ENCODE data around the gene GFI1. TPM values are rescaled to one million over a fixed set of nuclear protein-coding genes. Genes with fewer than 3 reads are reported as not detected.

The GFI1 gene
- total and polyA plus RNA-seq, 2 of the 8 experiments (the other 6 are each of a cell fraction or from before 2014, with no cell fraction given): 0.08 to 0.17 TPM

DNA sequence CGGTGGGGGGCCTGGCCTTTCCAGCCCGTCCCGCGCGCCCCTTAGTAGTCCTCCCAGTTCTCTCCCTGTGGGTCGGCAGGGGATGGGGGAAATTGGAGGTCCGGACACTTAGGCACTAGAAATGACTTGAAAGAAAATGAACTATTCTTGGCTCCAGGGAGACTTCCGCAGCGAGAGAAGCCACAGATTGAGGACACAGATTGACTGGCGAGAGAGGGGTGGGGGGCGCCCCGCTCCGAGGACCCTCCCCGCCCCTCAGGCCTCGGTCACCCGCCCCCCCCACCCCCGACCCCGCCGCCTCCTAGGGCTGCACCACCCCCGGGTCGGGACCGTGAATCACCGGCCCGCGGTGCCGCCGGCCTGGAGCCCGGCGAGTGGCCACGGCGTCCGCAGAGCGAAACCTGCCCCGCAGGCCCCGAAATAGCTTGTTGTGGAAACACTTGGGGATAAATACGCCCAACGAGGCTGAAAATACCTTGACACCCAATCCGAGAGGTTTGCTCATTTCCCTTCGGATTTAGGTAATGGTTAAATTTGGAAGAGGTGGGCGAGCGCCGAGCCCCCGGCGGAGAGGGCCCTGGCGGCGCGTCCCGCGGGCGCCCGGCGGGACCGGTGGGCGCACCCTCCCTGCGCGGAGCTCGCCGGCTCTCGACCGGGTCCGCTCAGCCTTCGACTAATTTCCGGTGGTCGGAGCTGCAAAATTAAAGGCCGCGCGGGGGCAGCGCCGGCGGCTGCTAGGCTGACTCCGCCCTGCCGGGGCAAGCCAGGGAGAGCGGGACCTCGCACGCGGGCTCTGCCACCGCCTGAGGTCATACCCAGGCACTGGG, at the start of gene GFI1 (continued):
- TF ChIP-seq EZH2 (IDR thresholded peaks at IDR 0.05; ENCODE audit: low read depth, low read length, severe bottlenecking) (peak; percentile 84), CBX8 (IDR thresholded peaks at IDR 0.05; ENCODE audit: borderline replicate concordance, low read depth, low read length) (no peak), PHF8 (conservative IDR thresholded peaks at IDR 0.05; ENCODE audit: low read depth, low read length) (no peak), RAD21 (IDR thresholded peaks at IDR 0.05 in 1 of 2, conservative IDR thresholded peaks at IDR 0.05 in 1 of 2; ENCODE audit: low read depth in 2 of 2, low read length in 2 of 2) (peak in 1 of 2 experiments; percentile 33; a peak in 1 of 4 replicates), RXRA (IDR thresholded peaks at IDR 0.05; ENCODE audit: insufficient read depth, low read depth, low read length) (no peak), TAF1 (IDR thresholded peaks at IDR 0.05; ENCODE audit: low read depth, low read length) (0 out of 2 replicates have a peak, but pooled peaks have one; percentile 2), KDM4A (IDR thresholded peaks at IDR 0.05; ENCODE audit: low read depth, low read length, severe bottlenecking) (peak; percentile 74), SIRT6 (IDR thresholded peaks at IDR 0.05; ENCODE audit: low read length) (no peak), RNF2 (IDR thresholded peaks at IDR 0.05; ENCODE audit: borderline replicate concordance, low read depth, low read length, missing control alignments, poor library complexity, severe bottlenecking) (no peak)
- TF ChIP-seq, protein P1, sequence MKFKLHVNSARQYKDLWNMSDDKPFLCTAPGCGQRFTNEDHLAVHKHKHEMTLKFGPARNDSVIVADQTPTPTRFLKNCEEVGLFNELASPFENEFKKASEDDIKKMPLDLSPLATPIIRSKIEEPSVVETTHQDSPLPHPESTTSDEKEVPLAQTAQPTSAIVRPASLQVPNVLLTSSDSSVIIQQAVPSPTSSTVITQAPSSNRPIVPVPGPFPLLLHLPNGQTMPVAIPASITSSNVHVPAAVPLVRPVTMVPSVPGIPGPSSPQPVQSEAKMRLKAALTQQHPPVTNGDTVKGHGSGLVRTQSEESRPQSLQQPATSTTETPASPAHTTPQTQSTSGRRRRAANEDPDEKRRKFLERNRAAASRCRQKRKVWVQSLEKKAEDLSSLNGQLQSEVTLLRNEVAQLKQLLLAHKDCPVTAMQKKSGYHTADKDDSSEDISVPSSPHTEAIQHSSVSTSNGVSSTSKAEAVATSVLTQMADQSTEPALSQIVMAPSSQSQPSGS (IDR thresholded peaks at IDR 0.05; ENCODE audit: low read length): no peak
- TF ChIP-seq, protein P2, sequence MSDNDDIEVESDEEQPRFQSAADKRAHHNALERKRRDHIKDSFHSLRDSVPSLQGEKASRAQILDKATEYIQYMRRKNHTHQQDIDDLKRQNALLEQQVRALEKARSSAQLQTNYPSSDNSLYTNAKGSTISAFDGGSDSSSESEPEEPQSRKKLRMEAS (IDR thresholded peaks at IDR 0.05): peak; percentile 81
- TF ChIP-seq, protein P3, sequence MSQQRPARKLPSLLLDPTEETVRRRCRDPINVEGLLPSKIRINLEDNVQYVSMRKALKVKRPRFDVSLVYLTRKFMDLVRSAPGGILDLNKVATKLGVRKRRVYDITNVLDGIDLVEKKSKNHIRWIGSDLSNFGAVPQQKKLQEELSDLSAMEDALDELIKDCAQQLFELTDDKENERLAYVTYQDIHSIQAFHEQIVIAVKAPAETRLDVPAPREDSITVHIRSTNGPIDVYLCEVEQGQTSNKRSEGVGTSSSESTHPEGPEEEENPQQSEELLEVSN (IDR thresholded peaks at IDR 0.05): peak; percentile 94

All from H1 (cell line).